Measurements from ENCODE around the gene S100A5. TPM values are rescaled to one million over a fixed set of nuclear protein-coding genes. Genes with fewer than 3 reads are reported as not detected.

The S100A5 gene
- total RNA-seq, 2 donors from 2014 or later = not detected

GRCh38 chr1:153532769-153533599 is 7.8 kb downstream of the S100A5 start:
- no peaks in the 10 kb centered on the region for H3K27me3 ChIP-seq
- TF ChIP-seq CTCF (IDR thresholded peaks at IDR 0.05) = peak; percentile 84
- intact Hi-C loops (cut with DNase I) = no loop called here
- DNase-seq = peak; percentile 95
- peak overlapping the region; percentile 99 to 100 for H3K9ac ChIP-seq (ENCODE audit: low read depth in 2 of 2, low read length in 2 of 2)
- peak overlapping the region; percentile 99 for H3K27ac ChIP-seq
- H3K4me1 ChIP-seq = peaks cover 10% of the 10 kb centered on the region
- H3K36me3 ChIP-seq = no peaks in the 10 kb centered on the region
- H3K9me3 ChIP-seq = no peaks in the 10 kb centered on the region
- H3K4me3 ChIP-seq = peak overlapping the region; percentile 76

GRCh38 chr1:153532181-153532580 is 8.6 kb downstream of the S100A5 start:
- Histone ChIP-seq H3K9ac (ENCODE audit: low read depth in 2 of 2, low read length in 2 of 2) (peak overlapping the region; percentile 36 to 100), H3K27ac (peak overlapping the region; percentile 99), H3K9me3 (no peaks in the 10 kb centered on the region), H3K36me3 (no peaks in the 10 kb centered on the region), H3K4me3 (no peak overlapping the region), H3K4me1 (peaks cover 5% of the 10 kb centered on the region), H3K27me3 (no peaks in the 10 kb centered on the region)
- no peak for TF ChIP-seq CTCF (IDR thresholded peaks at IDR 0.05)
- intact Hi-C loops (cut with DNase I) = no loop called here
- DNase-seq = no peak

- intact Hi-C loops (cut with DNase I) = no loop called here
- DNase-seq = no peak
- Histone ChIP-seq H3K27ac (peak overlapping the region; percentile 99), H3K4me3 (no peak overlapping the region), H3K4me1 (peaks cover 5% of the 10 kb centered on the region), H3K36me3 (no peaks in the 10 kb centered on the region), H3K9me3 (no peaks in the 10 kb centered on the region), H3K27me3 (no peaks in the 10 kb centered on the region), H3K9ac (ENCODE audit: low read depth in 2 of 2, low read length in 2 of 2) (no peak overlapping the region)
- no peak for TF ChIP-seq CTCF (IDR thresholded peaks at IDR 0.05)
Observed at GRCh38 chr1:153531638-153532037, 9.1 kb downstream of the S100A5 start.

- Histone ChIP-seq H3K4me3 (no peak overlapping the region), H3K27ac (no peak overlapping the region), H3K9ac (ENCODE audit: low read depth in 2 of 2, low read length in 2 of 2) (no peak overlapping the region), H3K36me3 (no peaks in the 10 kb centered on the region), H3K9me3 (no peaks in the 10 kb centered on the region), H3K27me3 (no peaks in the 10 kb centered on the region), H3K4me1 (no peaks in the 10 kb centered on the region)
- no peak for DNase-seq
- TF ChIP-seq CTCF (IDR thresholded peaks at IDR 0.05) = no peak
- intact Hi-C loops (cut with DNase I) = no loop called here
Observed at GRCh38 chr1:153527683-153528040, 13.1 kb downstream of the S100A5 start.

- Histone ChIP-seq H3K27ac (no peak overlapping the region), H3K4me1 (no peaks in the 10 kb centered on the region), H3K9me3 (no peaks in the 10 kb centered on the region), H3K4me3 (no peak overlapping the region), H3K27me3 (no peaks in the 10 kb centered on the region), H3K9ac (ENCODE audit: low read depth in 2 of 2, low read length in 2 of 2) (no peak overlapping the region), H3K36me3 (no peaks in the 10 kb centered on the region)
- no peak for DNase-seq
- no peak for TF ChIP-seq CTCF (IDR thresholded peaks at IDR 0.05)
- intact Hi-C loops (cut with DNase I) = no loop called here
Observed at GRCh38 chr1:153527023-153527682, 13.6 kb downstream of the S100A5 start.
